Activated CD8-positive, alpha-beta memory T cell treated with anti-CD3 and anti-CD28 coated beads for 1 hour (primary cell): ENCODE measurements around the gene SORBS2.

Experiments used
- DNase-seq, 2 donors: peaks; one replicate each; pipeline ENCODE4 v3.0.0-alpha.2; 2020; ENCODE audit warnings: low read depth in 1 of 2; ENCODE audit errors: extremely low read depth in 1 of 2

SORBS2 gene

GRCh38 chr4:185597532-185598188 is 214.3 kb downstream of the SORBS2 start:
- DNase-seq = peak; percentile 29 to 53

- no peak for DNase-seq
Measured at GRCh38 chr4:185592845-185593488, 219.0 kb downstream of the SORBS2 start.

GRCh38 chr4:185592438-185592837 is 219.6 kb downstream of the SORBS2 start:
- no peak for DNase-seq

- no peak for DNase-seq
Measured at GRCh38 chr4:185591679-185592141, 220.3 kb downstream of the SORBS2 start.

GRCh38 chr4:185590982-185591381 is 221.0 kb downstream of the SORBS2 start:
- no peak for DNase-seq

GRCh38 chr4:185589067-185589836 is 222.7 kb downstream of the SORBS2 start:
- no peak for DNase-seq

GRCh38 chr4:185587427-185588161 is 224.4 kb downstream of the SORBS2 start:
- peak; percentile 28 to 45 for DNase-seq

- no peak for DNase-seq
Measured at GRCh38 chr4:185587030-185587426, 225.0 kb downstream of the SORBS2 start.

- no peak for DNase-seq
Measured at GRCh38 chr4:185585211-185585610, 226.8 kb downstream of the SORBS2 start.

- no peak for DNase-seq
Measured at GRCh38 chr4:185583813-185584212, 228.2 kb downstream of the SORBS2 start.

GRCh38 chr4:185582651-185583400 is 229.2 kb downstream of the SORBS2 start:
- DNase-seq = no peak

GRCh38 chr4:185580699-185581098 is 231.3 kb downstream of the SORBS2 start:
- DNase-seq = no peak

- no peak for DNase-seq
Measured at GRCh38 chr4:185578284-185578683, 233.7 kb downstream of the SORBS2 start.

GRCh38 chr4:185576962-185577950 is 234.7 kb downstream of the SORBS2 start:
- no peak for DNase-seq

- no peak for DNase-seq
Measured at GRCh38 chr4:185576314-185576961, 235.6 kb downstream of the SORBS2 start.

GRCh38 chr4:185573651-185574199 is 238.3 kb downstream of the SORBS2 start:
- no peak for DNase-seq

- DNase-seq = no peak
Measured at GRCh38 chr4:185570727-185571126, 241.3 kb downstream of the SORBS2 start.
